GM18508 (cell line): ENCODE data around the gene DPRX.
"Not testable (repeated sequence)": the region's sequence is repeated elsewhere in the genome, so short reads cannot be mapped to it uniquely, and the experiment has no call there.

Experiments used
- ATAC-seq: cut with Tn5 transposase; IDR thresholded peaks from one replicate; pipeline ENCODE4 v1.9.1; 2021; ENCODE audit warnings: moderate number of reproducible peaks; ENCODE audit not compliant: insufficient read depth, unreplicated experiment

Gene DPRX

DNA sequence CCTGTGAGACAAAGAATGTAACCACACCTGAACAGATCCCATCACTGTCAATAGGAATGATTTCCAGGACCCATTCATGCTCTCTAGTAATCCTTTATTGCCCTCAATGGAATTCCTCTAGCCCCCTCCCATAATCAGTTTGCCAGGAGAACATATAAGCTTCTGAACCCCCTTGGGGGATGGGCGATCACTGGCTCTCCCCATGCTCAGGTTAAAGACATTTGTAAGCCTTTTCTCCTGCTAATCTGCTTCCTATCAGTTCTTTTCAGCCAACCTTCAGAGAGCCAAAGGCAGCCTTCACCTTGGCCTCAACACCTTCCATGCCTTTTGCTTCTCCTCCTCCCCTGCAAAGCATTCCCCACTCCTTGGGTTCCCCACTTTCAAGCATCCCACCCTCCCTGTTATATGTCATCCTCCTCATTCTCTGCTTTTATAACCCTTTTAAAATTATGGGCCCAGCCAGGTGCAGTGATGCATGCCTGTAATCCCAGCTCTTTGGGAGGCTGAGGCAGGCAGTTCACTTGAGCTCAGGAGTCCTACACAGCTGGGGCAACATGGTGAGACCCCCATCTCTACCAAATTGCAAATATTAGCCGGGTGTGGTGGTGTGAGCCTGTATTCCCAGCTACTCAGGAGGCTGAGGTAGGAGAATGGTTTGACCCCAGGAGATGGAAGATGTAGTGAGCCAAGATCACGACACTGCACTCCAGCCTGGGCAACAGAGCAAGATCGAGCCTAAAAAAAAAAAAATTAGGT, 12.4 kb downstream of the DPRX start:
- ATAC-seq = no peak

DNA sequence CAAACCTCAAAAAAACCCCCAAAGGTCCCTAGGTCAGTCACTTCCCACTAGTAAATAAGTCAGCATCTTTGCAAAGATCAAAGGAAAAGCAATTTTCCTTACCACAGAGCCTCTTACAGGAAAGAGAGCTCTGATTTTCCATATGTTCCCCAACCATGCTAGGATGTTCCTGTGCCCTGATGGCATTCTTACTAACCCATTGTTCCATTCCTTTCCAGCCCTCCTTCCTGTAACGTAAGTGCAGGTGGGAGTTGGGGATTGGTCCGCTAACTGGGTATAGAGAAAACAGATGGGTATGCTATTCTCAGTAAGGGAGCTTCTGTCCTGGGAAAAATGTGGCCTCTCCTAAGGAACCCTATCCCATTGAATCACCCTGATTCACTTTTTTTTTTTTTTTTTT, 14.3 kb downstream of the DPRX start:
- ATAC-seq = no peak

DNA sequence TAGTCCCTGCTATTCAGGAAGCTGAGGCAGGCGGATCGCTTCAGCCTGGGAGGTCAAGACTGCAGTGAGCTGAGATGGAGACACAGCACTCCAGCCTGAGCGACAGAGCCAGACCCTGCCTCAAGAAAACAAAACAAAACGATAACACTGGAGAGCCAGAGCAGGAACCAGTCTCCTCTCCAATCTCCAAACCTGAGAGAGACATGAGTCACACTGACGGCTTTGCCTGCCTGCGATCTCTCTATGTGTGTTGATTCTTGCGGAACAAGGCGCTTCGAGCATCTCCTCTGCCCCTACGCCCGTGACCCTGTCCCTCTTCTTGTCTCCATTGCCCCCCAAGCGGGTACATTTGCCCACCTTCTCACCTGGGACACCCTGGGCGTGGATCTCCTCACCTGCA, 15.6 kb downstream of the DPRX start:
- ATAC-seq = no peak

DNA sequence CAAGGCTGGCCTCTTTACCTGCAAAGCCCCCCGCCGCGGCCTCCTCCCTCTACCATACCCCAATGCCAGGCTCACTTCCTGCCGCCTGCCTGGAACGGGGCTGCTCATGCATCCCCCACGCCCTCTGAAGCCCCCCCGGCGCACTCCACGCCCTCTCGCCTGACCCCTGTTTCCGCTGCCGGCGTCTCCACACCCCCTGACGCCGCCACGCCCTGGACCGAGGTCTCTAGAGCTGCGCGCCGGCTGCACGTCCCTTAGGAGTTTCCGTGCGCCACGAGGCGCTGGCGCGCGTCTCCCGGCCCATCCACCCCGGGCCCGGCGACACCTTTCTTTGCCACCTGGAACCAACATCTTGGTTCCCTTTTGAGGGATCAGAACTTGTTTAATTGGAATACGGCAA, 16.0 kb downstream of the DPRX start:
- ATAC-seq = no peak

DNA sequence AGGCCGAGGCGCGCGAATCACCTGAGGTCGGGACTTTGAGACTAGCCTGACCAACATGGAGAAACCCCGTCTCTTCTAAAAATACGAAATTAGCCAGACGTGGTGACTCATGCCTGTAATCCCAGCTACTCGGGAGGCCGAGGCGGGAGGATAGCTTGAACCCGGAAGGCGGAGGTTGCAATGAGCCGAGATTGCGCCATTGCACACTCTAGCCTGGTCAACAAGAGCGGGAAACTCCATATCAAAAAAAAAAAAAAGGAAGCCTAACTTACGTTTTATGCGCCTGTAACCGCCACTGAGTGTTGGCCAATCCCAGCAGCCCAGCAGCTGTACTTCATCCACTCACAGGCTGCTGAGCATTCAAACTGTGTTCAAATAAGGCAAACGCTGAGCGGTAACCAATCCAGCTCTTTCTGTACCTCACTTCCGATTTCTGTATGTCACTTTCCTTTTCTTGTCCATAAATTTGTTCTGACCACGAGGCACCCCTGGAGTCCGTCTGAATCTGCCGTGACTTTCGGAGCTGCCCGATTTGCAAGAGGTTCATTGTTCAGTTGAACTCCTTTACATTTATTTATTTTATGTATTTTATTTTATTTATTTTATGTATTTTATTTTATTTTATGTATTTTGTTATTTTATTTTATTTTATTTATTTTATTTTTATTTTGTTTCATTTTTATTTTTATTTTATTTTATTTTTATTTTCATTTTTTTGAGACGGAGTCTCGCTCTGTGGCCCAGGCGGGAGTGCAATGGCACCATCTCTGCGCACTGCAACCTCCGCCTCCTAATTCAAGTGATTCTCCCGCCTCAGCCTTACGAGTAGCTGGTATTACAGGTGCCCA, 18.2 kb downstream of the DPRX start:
- no peak for ATAC-seq

DNA sequence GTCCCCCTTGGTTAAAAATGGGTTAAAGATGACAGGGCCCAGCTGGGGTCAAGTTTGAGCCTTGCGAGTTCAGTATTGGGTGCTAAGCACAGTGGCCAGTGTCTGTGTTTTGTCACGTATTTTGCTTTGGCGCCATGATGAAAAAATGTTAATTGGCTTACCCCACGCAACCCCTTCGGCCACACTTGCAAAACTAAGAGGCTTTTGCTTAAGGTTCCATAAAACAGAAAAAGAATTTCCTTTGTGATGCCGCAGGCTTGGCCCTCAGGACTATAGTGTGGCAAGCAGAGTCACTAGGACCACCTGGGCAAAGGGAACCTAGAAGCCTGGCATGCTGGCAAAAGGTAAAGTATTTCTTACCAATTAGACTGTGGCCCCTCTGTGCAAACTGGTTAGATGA, 20.7 kb downstream of the DPRX start:
- no peak for ATAC-seq

DNA sequence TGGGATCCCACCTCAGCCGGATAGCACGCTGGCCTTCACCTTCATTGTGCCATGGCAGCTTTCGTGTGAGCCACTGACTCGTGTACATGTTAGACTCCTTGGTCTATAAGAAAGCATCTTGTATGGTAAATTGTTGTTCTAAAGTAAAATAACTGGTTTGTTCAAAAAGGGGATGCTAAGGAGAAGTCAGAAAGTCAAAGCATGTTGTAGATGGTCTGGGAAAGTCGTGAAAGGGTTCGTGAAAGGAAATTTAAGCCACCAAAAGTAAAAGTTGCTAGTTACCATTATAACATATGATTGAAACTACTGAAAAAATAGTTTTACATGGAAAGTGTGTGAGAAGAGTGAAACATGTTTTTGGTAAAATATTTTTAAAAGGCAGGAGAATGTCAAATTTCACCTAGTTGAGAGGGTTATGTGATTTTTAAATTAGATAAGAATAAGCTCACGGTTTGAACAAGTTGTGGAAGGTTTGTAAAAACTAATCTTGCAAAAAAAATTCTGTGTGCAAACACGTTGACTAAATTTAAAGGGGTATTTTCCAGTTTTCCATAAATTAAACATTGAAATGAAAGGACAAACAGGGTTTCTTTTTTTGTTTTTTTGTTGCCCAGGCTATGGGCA, 23.4 kb downstream of the DPRX start:
- no peak for ATAC-seq

DNA sequence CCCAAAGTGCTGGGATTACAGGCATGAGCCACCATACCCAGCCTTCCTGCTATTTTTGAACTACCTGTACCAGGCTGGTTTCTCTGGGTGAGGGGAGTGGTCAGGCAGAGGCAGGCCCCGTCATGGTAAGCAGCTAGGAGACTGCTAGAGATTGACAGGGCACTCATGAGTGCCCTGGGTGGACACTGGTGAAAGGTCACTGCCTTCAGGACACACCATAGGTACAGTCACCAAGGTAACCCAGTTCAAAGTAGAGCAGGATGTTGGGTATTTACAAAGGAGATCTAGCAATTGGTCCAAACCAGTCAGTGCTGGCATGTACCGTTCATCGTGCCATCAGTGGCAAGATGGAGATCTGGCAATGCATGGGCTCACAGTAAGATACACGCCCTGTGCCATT, 25.5 kb downstream of the DPRX start:
- ATAC-seq = no peak

DNA sequence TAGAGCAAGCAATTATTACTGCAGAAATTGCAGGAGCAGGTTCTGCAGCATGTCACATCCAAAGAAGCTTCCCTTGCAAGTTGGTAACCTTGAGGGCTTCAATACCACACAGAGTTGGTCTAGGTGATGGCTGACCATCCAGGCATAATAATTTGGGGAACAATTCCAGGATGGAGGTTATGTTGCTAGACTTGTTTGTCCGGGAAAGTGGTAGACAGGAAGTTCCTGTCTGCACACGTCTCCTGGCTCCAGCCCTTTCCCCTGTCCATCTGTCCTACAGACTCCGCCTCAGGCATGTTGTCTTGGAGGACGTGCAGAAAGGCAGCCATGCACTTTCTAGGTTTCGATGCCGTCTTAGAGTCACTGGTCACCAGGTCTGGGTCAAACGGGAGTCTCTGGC, 26.0 kb downstream of the DPRX start:
- no peak for ATAC-seq

DNA sequence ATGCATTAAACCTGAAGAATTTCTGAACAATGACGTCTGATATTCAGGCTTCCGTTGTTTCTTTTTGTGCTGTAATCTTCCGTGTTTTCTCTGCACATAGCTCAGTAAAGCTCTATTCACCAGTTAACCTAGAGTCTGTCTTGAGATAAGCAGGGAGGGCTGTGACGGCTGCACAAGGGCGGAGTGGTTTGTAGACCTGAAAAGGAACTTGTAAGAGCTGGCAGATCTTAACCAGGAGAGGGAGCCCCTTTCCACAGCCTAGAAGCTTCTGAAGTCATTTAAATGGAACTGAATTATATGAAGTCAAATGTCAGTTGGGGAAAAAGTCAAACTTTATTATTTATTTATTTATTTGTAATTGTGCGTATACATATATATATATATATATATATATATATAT, 27.5 kb downstream of the DPRX start:
- no peak for ATAC-seq

DNA sequence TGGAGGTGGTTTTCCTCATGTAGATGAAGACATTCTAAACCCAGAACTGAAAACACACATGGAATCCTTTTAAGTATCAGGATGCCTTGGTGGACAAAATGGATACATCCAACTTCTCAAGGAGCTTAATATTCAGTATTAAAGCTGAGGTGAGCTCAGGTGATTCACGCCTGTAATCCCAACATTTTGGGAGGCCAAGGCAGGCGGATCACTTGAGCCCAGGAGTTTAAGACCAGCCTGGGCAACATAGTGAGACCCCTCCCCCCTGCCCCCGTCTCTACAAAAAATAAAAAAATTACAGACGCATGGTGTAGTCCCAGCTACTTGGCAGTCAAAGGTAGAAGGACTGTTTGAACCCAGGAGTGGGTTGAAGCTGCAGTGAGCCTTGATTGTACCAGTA, 28.8 kb downstream of the DPRX start:
- ATAC-seq = no peak

DNA sequence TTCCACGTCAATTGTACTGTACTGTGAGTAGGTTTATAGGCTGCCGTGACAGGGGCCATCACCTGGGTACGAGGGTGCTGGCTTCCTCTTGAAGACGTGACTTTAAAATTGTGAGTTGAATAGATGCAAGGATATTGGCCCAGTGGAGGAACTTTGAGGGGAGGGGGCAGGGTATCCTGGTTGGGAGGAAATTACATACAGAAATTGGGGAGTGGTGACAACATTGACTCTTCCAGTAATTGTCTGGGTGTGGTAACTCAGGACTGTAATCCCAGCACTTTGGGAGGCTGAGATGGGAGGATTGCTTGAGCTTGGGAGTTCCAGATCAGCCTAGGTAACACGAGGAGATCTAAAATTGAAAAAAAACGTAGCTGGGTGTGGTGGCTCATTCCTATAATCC, 30.4 kb downstream of the DPRX start:
- no peak for ATAC-seq

DNA sequence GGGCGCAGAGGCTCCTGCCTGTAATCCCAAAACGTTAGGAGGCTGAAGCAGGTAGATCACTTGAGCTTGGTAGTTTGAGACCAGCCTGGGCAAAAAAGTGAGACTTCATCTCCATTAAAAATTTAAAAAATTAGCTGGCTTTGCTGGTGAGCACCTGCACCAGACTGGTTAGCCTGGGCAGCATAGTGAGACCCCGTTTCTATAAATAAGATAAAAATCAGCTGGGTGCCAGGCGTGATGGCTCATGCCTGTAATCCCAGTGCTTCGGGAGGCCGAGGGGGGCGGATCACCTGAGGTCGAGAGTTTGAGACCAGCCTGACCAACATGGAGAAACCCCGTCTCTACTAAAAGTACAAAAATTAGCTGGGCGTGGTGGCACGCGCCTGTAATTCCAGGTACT, 32.4 kb downstream of the DPRX start:
- no peak for ATAC-seq

DNA sequence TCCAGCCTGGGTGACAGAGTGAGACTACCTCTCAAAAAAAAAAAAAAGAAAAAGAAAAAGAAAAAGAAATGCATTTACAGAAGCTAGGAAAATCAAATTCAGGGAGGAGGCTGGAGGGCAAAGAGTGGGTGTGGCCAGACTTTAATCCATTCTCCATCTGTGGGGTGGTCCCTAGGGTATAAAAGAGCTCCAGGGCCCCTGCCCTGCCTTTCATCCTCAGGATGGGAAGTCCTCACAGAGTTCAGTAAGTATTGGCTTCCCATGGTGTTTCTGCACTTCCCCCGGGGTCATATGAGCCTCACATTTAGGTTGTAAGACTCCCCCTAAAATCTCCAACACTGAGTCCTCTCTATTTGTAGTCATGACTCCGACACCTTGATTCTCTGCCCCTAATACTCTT, 33.0 kb downstream of the DPRX start:
- ATAC-seq = no peak

DNA sequence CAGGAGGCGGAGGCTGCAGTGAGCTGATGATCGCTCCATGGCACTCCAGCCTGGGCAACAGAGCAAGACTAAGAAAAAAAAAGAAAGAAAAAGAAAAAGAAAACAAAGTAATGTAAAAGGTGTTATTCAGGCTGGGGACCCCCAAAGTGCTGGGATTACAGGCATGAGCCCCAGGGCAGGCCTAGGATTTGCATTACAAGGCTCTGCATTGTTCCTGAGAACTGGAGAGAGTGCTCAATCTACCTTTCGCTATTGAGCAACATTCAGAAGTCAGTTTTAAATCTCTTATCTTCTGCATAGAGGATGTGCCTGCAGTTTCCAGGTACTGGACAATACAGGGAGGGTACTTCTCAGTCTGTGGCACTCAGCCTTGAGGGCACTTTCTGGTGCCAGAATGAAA, 34.5 kb downstream of the DPRX start:
- not testable (repeated sequence) for ATAC-seq

DNA sequence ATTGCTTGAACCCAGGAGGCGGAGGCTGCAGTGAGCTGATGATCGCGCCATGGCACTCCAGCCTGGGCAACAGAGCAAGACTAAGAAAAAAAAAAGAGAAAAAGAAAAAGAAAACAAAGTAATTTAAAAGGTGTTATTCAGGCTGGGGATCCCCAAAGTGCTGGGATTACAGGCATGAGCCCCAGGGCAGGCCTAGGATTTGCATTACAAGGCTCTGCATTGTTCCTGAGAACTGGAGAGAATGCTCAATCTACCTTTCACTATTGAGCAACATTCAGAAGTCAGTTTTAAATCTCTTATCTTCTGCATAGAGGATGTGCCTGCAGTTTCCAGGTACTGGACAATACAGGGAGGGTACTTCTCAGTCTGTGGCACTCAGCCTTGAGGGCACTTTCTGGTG, 37.0 kb downstream of the DPRX start:
- not testable (repeated sequence) for ATAC-seq

DNA sequence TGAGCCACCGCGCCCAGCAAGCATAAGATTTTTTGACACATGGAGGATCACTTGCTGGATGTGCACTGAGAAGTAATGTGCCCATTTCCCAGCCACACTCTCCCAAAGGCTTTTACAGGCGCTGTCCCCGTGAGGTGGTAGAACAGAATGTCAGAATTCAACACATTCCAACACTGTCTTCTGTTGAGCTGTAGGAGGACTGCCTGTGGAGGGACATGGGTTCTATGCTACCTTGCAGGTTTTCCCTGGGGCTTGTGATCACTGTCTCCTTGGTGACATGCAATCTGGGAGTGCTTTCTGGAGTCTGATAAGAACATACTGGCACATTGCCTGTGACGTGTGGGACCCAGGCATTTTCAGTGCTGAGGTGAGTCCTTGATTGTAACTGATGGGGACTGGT, 38.5 kb downstream of the DPRX start:
- ATAC-seq = no peak

DNA sequence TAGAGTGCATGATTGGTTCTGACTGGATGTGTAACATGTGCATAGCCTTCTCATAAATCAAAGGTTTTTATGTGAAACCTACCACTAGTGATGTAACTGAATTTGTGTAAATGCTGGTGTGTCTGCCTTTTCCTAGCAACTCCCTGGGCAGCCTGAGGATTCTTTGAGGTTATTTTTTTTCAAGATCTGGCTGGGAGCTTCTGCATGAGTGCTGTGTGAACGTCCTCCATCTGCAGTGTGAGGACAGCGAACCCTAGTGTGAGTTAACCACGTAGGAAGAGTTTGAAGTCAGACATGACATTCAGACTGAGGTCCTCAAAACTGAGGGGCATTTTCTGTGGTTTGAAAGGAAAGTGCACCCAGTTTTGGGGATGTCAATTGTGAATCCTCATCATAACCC, 39.9 kb downstream of the DPRX start:
- ATAC-seq = no peak
